ENCODE measurements around the gene OR5AL1.

GRCh38 chr11:56453521-56453920 lies 41.0 kb downstream of the OR5AL1 start:
- TF ChIP-seq CTCF (conservative IDR thresholded peaks at IDR 0.05; ENCODE audit: low read depth, low read length) (no peak), EZH2 (IDR thresholded peaks at IDR 0.05; ENCODE audit: low read length, unreplicated experiment) (no peak)

Data from PC-3 (cell line).